Suppressor macrophage (primary cell): ENCODE measurements around the gene ANKS1A.
"Not testable (repeated sequence)": the region's sequence is repeated elsewhere in the genome, so short reads cannot be mapped to it uniquely, and the experiment has no call there.

ENCODE experiments used
- DNase-seq, 4 experiments: peaks; one replicate each; pipeline ENCODE4 v3.0.0-alpha.2; 2020 to 2022

Gene ANKS1A

GRCh38 chr6:34919651-34920050, 30.6 kb downstream of the ANKS1A start:
- no peak for DNase-seq

DNA sequence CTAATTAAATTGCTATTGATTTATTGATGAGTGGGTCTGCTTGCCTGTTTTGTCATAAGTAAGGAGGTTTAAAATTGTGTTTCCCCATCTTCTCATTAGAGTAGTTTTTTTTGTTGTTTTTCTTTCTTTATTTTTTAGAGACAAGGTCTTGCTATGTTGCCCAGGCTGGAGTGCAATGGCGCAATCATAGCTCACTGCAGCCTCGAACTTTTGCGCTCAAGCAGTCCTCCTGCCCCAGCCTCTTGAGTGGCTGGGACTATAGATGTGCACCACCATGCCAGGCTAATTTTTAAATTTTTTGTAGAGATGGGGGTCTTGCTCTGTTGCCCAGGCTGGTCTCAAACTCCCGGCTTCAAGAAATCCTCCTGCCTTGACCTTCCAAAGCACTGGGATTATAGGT, 31.0 kb downstream of the ANKS1A start:
- no peak for DNase-seq

DNA sequence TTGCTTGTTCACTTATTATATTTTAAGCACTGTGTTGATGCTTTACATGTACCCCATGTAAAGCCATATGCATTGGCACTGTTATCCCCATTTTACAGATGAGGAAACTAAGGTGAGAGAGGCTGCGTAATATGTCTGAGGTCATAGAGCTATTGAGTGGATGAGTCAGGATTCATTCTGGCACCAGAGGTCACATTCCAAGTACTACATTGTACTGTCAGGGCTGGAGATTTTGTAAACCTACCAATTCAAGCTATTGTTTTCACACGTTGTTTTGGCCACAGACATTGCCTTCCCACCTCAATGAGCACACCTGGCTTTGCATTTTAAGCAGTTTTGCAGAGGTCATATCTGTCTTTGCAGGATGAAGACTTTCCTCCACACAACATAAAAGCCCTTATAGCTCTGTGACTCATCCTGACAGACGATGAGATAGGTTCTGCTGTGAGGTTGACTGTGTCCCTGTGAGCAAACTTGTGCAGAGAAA, 33.2 kb downstream of the ANKS1A start:
- no peak for DNase-seq

- DNase-seq = no peak
These were observed 36.0 kb downstream of the ANKS1A start for GRCh38 chr6:34924831-34925625.

GRCh38 chr6:34926655-34927054, 37.6 kb downstream of the ANKS1A start:
- DNase-seq = no peak

DNA sequence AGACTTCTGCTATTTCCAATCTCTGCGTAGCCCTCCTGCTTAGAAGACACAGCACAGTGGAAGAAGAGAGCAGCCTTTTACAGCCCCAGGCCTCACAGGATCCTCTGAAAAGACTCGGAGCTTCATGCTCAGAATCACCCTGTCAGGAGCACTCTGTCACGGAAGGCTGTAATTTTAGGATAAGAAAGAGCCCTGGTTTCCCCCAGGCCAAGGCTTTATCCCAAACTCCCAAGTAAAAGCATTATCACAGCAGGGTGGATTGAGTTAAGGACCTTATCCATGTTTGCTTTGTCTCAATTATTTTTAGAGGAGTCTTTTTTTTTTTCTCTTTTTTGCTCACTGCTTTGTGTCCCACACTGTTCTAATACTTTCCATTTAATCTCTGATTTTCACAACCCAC, 39.2 kb downstream of the ANKS1A start:
- no peak for DNase-seq

DNA sequence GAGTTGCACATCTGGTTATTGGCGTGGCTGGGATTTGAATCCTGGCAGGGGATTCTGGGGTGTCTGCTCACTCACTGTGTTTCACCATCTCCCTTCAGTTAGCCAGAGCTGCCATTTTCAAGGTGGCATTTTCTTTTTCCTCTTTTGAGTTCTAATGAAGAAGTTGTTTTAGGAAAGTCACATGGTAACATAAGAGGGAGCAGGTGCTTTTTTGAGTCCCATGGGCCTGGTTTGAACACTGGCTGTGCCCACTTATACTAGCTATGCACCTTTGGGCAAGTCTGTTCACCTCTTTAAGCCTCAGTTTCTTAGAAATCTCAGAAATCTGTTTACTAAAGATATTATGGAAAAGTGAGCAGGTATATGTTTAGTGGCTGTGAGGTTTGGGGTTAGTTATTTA, 39.6 kb downstream of the ANKS1A start:
- DNase-seq = no peak

- no peak for DNase-seq
These were observed 40.4 kb downstream of the ANKS1A start for GRCh38 chr6:34929241-34929978.

DNA sequence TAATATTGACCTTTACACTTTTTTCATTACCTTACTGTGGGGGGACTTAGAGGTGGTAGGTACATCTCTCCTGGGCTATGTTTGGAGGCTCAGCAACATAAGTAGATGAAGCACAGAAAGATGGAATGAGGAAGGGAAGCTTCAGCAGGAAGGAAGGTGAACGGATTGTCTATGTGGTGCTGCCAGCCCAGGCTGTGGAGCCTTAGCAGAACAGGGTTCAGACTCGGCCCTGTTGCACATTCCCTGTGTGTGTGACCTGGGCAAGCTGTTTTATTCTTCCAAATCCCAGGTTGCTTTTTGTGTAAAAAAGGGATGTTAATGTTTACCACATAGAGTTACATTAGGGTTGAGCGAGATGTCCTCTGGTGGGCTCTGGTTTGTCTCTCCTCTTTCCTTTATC, 41.2 kb downstream of the ANKS1A start:
- DNase-seq = no peak

GRCh38 chr6:34932202-34932601, 43.1 kb downstream of the ANKS1A start:
- not testable (repeated sequence) for DNase-seq

DNA sequence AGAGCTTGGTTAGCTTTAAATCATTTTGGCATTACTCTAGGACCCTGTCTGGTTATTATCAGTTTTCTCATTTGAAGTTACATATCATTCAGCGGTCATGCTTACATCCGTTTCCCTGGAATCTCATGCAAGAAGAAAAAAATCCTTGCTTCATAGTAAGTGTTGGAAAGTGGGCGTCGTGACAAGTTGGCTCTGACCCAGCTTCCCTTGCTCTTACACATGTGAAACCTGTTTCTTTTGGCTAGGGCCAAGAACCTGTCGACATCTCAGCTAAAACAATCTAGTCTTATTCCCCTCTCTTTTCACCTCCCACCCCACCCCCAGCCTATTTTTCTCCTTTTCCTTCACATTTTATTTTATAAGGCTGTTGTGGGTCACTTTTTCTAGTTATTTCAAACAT, 45.5 kb downstream of the ANKS1A start:
- peak; percentile 11 to 52 (median 45) for DNase-seq

DNA sequence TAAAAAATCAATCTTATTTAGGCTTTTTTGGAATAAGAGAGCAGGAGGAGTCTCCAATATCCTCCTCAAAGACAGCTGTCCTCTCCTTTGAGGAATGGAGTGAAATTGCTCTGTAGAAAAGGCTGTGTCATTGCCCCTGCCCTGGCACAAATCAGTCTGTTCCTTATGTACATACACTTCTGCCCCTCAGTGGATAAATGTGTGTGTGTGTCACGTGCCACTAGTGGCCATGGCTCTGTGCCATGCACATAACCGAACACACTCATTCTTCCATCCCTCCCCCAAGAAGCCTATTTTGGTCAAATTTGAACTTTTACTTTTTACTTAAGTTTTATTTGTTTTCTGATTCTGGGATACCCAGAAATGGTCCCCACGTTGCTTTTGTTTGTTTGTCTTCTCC, 49.2 kb downstream of the ANKS1A start:
- peak in 3 of 4 experiments; percentile 18 to 47 (median 43) for DNase-seq

GRCh38 chr6:34940030-34940434, 51.0 kb downstream of the ANKS1A start:
- DNase-seq = no peak

GRCh38 chr6:34941421-34941820, 52.4 kb downstream of the ANKS1A start:
- DNase-seq = no peak

GRCh38 chr6:34945317-34945716, 56.3 kb downstream of the ANKS1A start:
- no peak for DNase-seq

DNA sequence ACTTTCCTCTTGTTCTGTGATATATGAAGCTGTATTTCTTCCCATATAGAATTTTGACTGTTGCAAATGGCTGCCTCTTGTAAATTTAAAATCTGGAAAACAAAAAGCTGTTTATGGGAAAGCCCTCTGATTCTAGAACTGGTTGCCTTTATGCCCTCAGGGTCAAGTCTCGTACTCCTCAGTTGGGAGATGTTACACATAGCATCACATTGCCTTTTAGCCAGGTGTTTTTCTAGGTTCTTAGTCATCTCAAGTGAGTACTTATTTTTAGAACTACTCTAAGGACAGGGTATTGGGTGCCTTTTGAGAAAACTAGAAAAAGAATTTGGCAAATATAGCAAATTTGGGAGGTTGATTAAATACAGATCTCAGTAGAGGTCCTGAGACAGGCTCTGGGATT, 58.5 kb downstream of the ANKS1A start:
- DNase-seq = no peak

GRCh38 chr6:34949636-34950035, 60.6 kb downstream of the ANKS1A start:
- no peak for DNase-seq

DNA sequence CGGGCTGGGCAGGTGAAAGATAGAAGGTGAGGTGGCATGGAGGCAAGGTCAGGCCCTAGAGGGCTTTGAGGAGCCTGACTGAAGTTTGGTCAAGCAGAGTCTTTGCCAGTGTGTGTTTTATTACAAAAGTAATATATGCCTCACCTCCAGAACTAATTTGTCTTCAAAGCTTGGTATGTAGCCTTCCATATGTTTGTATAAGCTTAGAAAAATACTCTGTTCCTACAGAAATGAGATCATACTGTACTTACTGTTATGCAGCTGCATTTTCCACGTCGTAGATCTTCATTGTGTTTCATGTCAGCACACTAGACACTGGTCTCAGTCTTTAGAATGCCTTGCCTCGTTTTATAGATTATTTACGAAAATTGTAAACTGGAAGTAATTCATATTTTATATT, 61.8 kb downstream of the ANKS1A start:
- DNase-seq = no peak

- no peak for DNase-seq
These were observed 62.7 kb downstream of the ANKS1A start for GRCh38 chr6:34951731-34952130.

DNA sequence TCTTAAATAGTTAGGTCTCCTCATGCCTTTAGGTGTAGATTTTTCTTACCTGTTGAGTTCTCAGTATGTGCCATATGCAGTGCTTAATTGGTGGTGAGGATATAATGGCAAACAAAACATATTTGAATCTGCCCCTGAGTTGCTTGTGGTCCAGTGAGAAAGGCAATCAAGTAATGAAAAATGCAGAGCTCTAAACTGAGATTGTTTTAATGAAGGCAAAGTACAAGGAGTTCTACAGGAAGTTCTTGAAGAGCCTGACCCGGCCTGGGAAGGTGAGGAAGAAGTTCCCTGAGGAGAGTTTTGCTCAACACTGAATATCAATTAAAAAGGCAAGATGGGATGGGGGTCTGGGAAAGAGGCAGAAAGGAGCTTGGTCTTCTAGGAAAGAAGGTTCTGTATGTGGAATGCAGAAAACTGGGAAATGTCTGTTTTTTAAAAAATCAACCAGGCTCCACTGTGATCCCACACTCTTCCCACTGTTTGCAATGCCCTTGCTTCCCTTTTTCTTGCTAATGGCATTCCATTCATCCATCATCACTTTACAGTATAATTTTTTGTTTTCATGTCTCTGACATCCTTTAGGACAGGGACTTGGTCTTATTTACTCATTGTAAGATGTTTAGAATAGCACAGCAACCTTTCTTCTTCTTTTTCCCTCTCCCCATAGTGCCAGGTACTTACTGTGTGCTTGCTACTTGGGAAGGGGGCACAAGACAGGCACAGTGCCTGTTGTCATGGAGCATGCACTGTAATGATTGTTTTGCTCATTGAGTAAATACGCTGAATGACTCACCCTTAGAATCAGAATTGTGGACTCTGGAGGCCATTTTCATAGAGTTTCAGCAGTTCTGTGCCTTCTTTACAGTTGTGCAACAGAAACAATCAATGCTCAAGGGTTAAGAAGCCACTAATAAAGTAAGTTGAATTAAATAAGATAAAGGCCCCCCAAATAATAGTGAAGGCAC, 64.3 kb downstream of the ANKS1A start:
- DNase-seq = peak in 3 of 4 experiments; percentile 7 to 49 (median 15)

DNA sequence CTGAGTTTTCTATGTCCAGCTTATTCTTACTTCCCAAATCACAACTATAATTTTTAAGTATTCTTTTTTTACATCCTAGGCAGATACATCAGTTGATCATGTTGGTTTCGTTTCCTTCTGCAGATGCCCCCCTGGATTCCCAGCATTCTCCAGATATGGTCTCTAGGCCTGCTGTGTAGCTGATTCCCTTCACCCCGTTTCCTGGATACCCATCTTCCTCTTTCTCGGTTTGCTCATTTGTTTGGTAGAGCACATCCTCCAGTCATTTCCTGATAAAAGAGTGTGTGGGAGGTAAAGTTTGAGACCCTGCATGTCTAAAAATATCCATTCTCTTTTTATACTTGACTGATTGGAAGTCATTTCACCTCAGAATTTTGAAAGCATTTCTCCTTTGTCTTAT, 66.4 kb downstream of the ANKS1A start:
- DNase-seq = peak; percentile 54 to 81 (median 70)

GRCh38 chr6:34957231-34957783, 68.3 kb downstream of the ANKS1A start:
- no peak for DNase-seq
